GM12878 (cell line): ENCODE measurements around the gene CDK11A.

Source experiments
- EP300 ChIP-seq, 2 experiments: fragments of 150-350 bp in 1 of 2; IDR thresholded peaks; 2 replicates each; pipeline ENCODE4 v1.6.1; 2011 to 2012; ENCODE audit warnings: low read depth in 2 of 2, low read length in 2 of 2, borderline replicate concordance in 1 of 2, improper control_type of control experiment in 1 of 2, inconsistent platforms in 1 of 2; ENCODE audit not compliant: control insufficient read depth in 1 of 2
- RAD51 ChIP-seq: fragments of 450-650 bp; IDR thresholded peaks from 2 replicates; pipeline ENCODE4 v1.6.1; 2016; ENCODE audit warnings: moderate library complexity, mild to moderate bottlenecking, inconsistent platforms
- SUZ12 ChIP-seq: fragments of 200-600 bp; sonication (generic); IDR thresholded peaks from one replicate; pipeline ENCODE4 v1.6.1; 2018; ENCODE audit warnings: antibody characterized with exemption, mild to moderate bottlenecking; ENCODE audit not compliant: unreplicated experiment
- TF ChIP-seq, protein P1 (sequence below): IDR thresholded peaks from 2 replicates; pipeline ENCODE4 v1.6.1; 2011; ENCODE audit warnings: low read depth, low read length, improper control_type of control experiment, borderline replicate concordance

DNA sequence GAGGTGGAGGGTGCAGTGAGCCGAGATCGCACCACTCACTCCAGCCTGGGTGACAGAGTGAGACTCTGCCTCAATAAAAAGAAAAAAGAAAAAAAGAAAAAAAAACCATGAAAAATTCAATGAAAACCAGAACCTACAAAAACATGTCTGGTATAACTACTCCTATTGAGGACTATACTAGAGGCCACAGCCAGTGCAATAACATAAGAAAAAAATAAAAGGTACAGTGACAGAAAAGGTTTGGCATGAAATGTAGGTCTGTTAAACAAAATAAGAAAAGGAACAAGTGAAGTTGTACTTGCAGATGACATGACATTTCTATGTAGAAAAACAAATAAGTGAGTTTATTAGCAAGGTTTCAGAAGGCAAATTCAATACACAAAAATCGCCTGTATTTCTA is 45.9 kb upstream of the CDK11A start:
- TF ChIP-seq, protein P1, sequence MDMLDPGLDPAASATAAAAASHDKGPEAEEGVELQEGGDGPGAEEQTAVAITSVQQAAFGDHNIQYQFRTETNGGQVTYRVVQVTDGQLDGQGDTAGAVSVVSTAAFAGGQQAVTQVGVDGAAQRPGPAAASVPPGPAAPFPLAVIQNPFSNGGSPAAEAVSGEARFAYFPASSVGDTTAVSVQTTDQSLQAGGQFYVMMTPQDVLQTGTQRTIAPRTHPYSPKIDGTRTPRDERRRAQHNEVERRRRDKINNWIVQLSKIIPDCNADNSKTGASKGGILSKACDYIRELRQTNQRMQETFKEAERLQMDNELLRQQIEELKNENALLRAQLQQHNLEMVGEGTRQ = no peak
- no peak for TF ChIP-seq EP300 (IDR thresholded peaks at IDR 0.05; ENCODE audit: borderline replicate concordance in 1 of 2, control insufficient read depth in 1 of 2, low read depth in 2 of 2, low read length in 2 of 2)
- no peak for TF ChIP-seq SUZ12
- no peak for TF ChIP-seq RAD51
